PC-9 (cell line): ENCODE results near the gene ZDHHC3. TPM values are rescaled to one million over a fixed set of nuclear protein-coding genes. Genes with fewer than 3 reads are reported as not detected.

ENCODE experiments used
- BruUV-seq: library from RNA; stranded (reverse); fragments of 400-500 nt; replicated peaks from 2 replicates; lab custom pipeline; 2021; lab: Mats Ljungman, UMichigan
- CTCF ChIA-PET: fragments of 300-600 bp; sonication (Branson Sonifier 250); formaldehyde crosslinking; loops from one replicate; lab custom pipeline; 2022; ENCODE audit warnings: antibody characterized with exemption; lab: Charles Lee
- POLR2A ChIA-PET: fragments of 300-600 bp; sonication (Branson Sonifier 250); formaldehyde crosslinking; loops from one replicate; lab custom pipeline; 2022; ENCODE audit warnings: antibody characterized with exemption; ENCODE audit not compliant: unreplicated experiment; lab: Charles Lee
- DNase-seq, 2 experiments: peaks; one replicate each; pipeline versions ENCODE4 v3.0.0 to v3.0.0-alpha.2; 2015 to 2022; ENCODE audit warnings: mixed read lengths in 1 of 2
- H2AFZ ChIP-seq: fragments of 200-600 bp; sonication (generic); 2 replicates; pipeline ENCODE4 v1.8.1; 2017; ENCODE audit warnings: antibody characterized with exemption
- H3F3A ChIP-seq: fragments of 200-600 bp; sonication (generic); 2 replicates; pipeline ENCODE4 v1.8.1; 2017; ENCODE audit warnings: antibody characterized with exemption, mild to moderate bottlenecking, low read depth; ENCODE audit not compliant: insufficient read depth
- H3K27ac ChIP-seq: fragments of 200-600 bp; sonication (generic); 2 replicates; pipeline ENCODE4 v1.6.1; 2016; ENCODE audit warnings: mixed run types
- H3K27me3 ChIP-seq: fragments of 200-600 bp; sonication (generic); 2 replicates; pipeline ENCODE4 v1.6.1; 2016; ENCODE audit warnings: low read depth, mixed run types; ENCODE audit not compliant: insufficient read depth
- H3K36me3 ChIP-seq: fragments of 200-600 bp; sonication (generic); 2 replicates; pipeline ENCODE4 v1.6.1; 2016; ENCODE audit warnings: low read depth, mixed run types
- H3K4me1 ChIP-seq: fragments of 200-600 bp; sonication (generic); replicated peaks from 2 replicates; pipeline ENCODE4 v1.6.1; 2016; ENCODE audit warnings: mixed run types; ENCODE audit not compliant: insufficient read depth
- H3K4me2 ChIP-seq: fragments of 200-600 bp; sonication (generic); 2 replicates; pipeline ENCODE4 v1.6.1; 2017; ENCODE audit warnings: mixed run types
- H3K4me3 ChIP-seq: fragments of 200-600 bp; sonication (generic); 2 replicates; pipeline ENCODE4 v1.6.1; 2016; ENCODE audit warnings: mixed run types
- H3K79me2 ChIP-seq: fragments of 200-600 bp; sonication (generic); 2 replicates; pipeline ENCODE4 v1.6.1; 2017; ENCODE audit warnings: low read depth, mixed run types
- H3K9me2 ChIP-seq: fragments of 200-600 bp; sonication (generic); 2 replicates; pipeline ENCODE4 v1.8.1; 2017; ENCODE audit warnings: mild to moderate bottlenecking; ENCODE audit not compliant: insufficient read depth
- H3K9me3 ChIP-seq: fragments of 200-600 bp; sonication (generic); 2 replicates; pipeline ENCODE4 v1.8.1; 2016; ENCODE audit warnings: low read depth; ENCODE audit not compliant: insufficient read depth
- H4K20me1 ChIP-seq: fragments of 200-600 bp; sonication (generic); 2 replicates; pipeline ENCODE4 v1.8.1; 2017; ENCODE audit not compliant: insufficient read depth
- EZH2 ChIP-seq: fragments of 200-600 bp; sonication (generic); IDR thresholded peaks from 2 replicates; pipeline ENCODE4 v1.8.0; 2017; ENCODE audit warnings: antibody characterized with exemption, low read depth
- intact Hi-C: fragments of 100-400 bp; cut with micrococcal nuclease; formaldehyde crosslinking; loops from one replicate; pipeline ENCODE4 v1.10.0; 2022; ENCODE audit not compliant: unreplicated experiment
- total RNA-seq: library from RNA; stranded (reverse); gene quantifications from 2 replicates; pipeline ENCODE4 v1.2.3, GENCODE V29; 2021
- TF ChIP-seq, protein P1 (sequence below): fragments of 200-600 bp; sonication (generic); conservative IDR thresholded peaks from 2 replicates; pipeline ENCODE4 v1.6.1; 2017; ENCODE audit warnings: mixed run types, antibody characterized with exemption, mild to moderate bottlenecking, moderate library complexity

ZDHHC3 gene
- total RNA-seq, 1 experiment from 2014 or later, result 107 TPM

GRCh38 chr3:45000823-45001222 lies 24.8 kb upstream of the ZDHHC3 start:
- Histone ChIP-seq H3K79me2 (peaks cover 2% of the 10 kb centered on the region; the same call in 1 of the 2 replicates), H3K9me2 (no peaks in the 10 kb centered on the region), H3F3A (no peaks in the 10 kb centered on the region), H3K4me1 (no peaks in the 10 kb centered on the region), H2AFZ (no peak overlapping the region), H3K4me3 (no peak overlapping the region), H3K36me3 (peaks cover 17% of the 10 kb centered on the region), H3K4me2 (no peak overlapping the region), H4K20me1 (no peaks in the 10 kb centered on the region; the same call in 1 of the 2 replicates), H3K9me3 (no peaks in the 10 kb centered on the region), H3K27ac (no peak overlapping the region), H3K27me3 (no peaks in the 10 kb centered on the region)
- CTCF ChIA-PET, result no interaction called here
- intact Hi-C loops, result no loop called here
- TF ChIP-seq, protein P1, sequence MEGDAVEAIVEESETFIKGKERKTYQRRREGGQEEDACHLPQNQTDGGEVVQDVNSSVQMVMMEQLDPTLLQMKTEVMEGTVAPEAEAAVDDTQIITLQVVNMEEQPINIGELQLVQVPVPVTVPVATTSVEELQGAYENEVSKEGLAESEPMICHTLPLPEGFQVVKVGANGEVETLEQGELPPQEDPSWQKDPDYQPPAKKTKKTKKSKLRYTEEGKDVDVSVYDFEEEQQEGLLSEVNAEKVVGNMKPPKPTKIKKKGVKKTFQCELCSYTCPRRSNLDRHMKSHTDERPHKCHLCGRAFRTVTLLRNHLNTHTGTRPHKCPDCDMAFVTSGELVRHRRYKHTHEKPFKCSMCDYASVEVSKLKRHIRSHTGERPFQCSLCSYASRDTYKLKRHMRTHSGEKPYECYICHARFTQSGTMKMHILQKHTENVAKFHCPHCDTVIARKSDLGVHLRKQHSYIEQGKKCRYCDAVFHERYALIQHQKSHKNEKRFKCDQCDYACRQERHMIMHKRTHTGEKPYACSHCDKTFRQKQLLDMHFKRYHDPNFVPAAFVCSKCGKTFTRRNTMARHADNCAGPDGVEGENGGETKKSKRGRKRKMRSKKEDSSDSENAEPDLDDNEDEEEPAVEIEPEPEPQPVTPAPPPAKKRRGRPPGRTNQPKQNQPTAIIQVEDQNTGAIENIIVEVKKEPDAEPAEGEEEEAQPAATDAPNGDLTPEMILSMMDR, result no peak
- no peak for TF ChIP-seq EZH2
- DNase-seq, result no peak
- BruUV-seq, result no TSS peak
- POLR2A ChIA-PET, result no interaction called here

GRCh38 chr3:44999782-45000181 lies 23.8 kb upstream of the ZDHHC3 start:
- no peaks in the 10 kb centered on the region for H3F3A ChIP-seq
- no TSS peak for BruUV-seq
- no peaks in the 10 kb centered on the region for H3K27me3 ChIP-seq
- no peak for DNase-seq
- CTCF ChIA-PET, result no interaction called here
- no peaks in the 10 kb centered on the region; the same call in 1 of the 2 replicates for H4K20me1 ChIP-seq
- no peak overlapping the region for H3K4me3 ChIP-seq
- no peaks in the 10 kb centered on the region for H3K9me2 ChIP-seq
- H3K36me3 ChIP-seq, result peaks cover 17% of the 10 kb centered on the region
- TF ChIP-seq, protein P1, result no peak
- H3K4me2 ChIP-seq, result no peak overlapping the region
- H2AFZ ChIP-seq, result no peak overlapping the region
- peaks cover 13% of the 10 kb centered on the region; the same call in 1 of the 2 replicates for H3K79me2 ChIP-seq
- H3K9me3 ChIP-seq, result no peaks in the 10 kb centered on the region
- no peak overlapping the region for H3K27ac ChIP-seq
- intact Hi-C loops, result no loop called here
- no peaks in the 10 kb centered on the region for H3K4me1 ChIP-seq
- POLR2A ChIA-PET, result no interaction called here

- POLR2A ChIA-PET, result no interaction called here
- Histone ChIP-seq H4K20me1 (no peaks in the 10 kb centered on the region; the same call in 1 of the 2 replicates), H3K4me1 (peaks cover 23% of the 10 kb centered on the region), H3K27me3 (no peaks in the 10 kb centered on the region), H2AFZ (no peak overlapping the region), H3K36me3 (peaks cover 19% of the 10 kb centered on the region), H3K4me2 (no peak overlapping the region), H3K4me3 (no peak overlapping the region), H3K79me2 (peaks cover 17% of the 10 kb centered on the region; the same call in 1 of the 2 replicates), H3K27ac (no peak overlapping the region), H3F3A (peaks cover 15% of the 10 kb centered on the region; the same call in 1 of the 2 replicates), H3K9me3 (no peaks in the 10 kb centered on the region), H3K9me2 (no peaks in the 10 kb centered on the region)
- intact Hi-C loops, result no loop called here
- no peak for TF ChIP-seq EZH2
- TF ChIP-seq, protein P1, result no peak
- DNase-seq, result no peak
- CTCF ChIA-PET, result no interaction called here
- no TSS peak for BruUV-seq
Measured at GRCh38 chr3:44996556-44996969, 20.6 kb upstream of the ZDHHC3 start.
